Lung (tissue), 12 donors: ENCODE results near the gene ERICH4. TPM values are rescaled to one million over a fixed set of nuclear protein-coding genes. Genes with fewer than 3 reads are reported as not detected.

Source experiments
- ATAC-seq: fragments of 200-7000 bp; cut with Tn5 transposase; one replicate; pipeline ENCODE4 v1.9.1; 2020; ENCODE audit warnings: moderate number of reproducible peaks; ENCODE audit not compliant: insufficient read depth, low FRiP score
- DNase-seq, 3 donors: peaks; one replicate each; pipeline ENCODE4 v3.0.0-alpha.2; 2013 to 2017
- H3K27ac ChIP-seq, 2 donors: one replicate each; pipeline ENCODE4 v1.5.1; 2013; ENCODE audit warnings: mild to moderate bottlenecking in 2 of 2, moderate library complexity in 2 of 2, control low read depth in 1 of 2, inconsistent platforms in 1 of 2, low read depth in 1 of 2, low read length in 1 of 2
- H3K27me3 ChIP-seq, 3 donors: one replicate each; pipeline ENCODE4 v1.5.1; 2013; ENCODE audit warnings: low read length in 2 of 3; ENCODE audit not compliant: control insufficient read depth in 3 of 3, insufficient read depth in 3 of 3
- H3K36me3 ChIP-seq, 4 donors: one replicate each; pipeline ENCODE4 v1.5.1; 2013; ENCODE audit warnings: low read length in 4 of 4, mild to moderate bottlenecking in 1 of 4, moderate library complexity in 1 of 4; ENCODE audit not compliant: control insufficient read depth in 4 of 4, insufficient read depth in 4 of 4
- H3K4me1 ChIP-seq, 5 donors: one replicate each; pipeline ENCODE4 v1.5.1; 2013; ENCODE audit warnings: low read length in 5 of 5, mild to moderate bottlenecking in 2 of 5, moderate library complexity in 1 of 5; ENCODE audit not compliant: control insufficient read depth in 5 of 5, insufficient read depth in 5 of 5
- H3K4me3 ChIP-seq: one replicate; pipeline ENCODE4 v1.5.1; 2013; ENCODE audit warnings: mild to moderate bottlenecking, control low read depth, moderate library complexity
- H3K9ac ChIP-seq, 2 donors: one replicate each; pipeline ENCODE4 v1.5.1; 2013; ENCODE audit warnings: low read length in 2 of 2, control low read depth in 1 of 2; ENCODE audit not compliant: insufficient read depth in 1 of 2
- H3K9me3 ChIP-seq, 4 donors: one replicate each; pipeline ENCODE4 v1.5.1; 2013; ENCODE audit warnings: low read length in 3 of 4, mild to moderate bottlenecking in 1 of 4, moderate library complexity in 1 of 4; ENCODE audit not compliant: control insufficient read depth in 4 of 4, insufficient read depth in 3 of 4
- CTCF ChIP-seq: IDR thresholded peaks from 2 replicates; pipeline ENCODE4 v1.5.1; 2012; ENCODE audit warnings: mild to moderate bottlenecking; ENCODE audit errors: control extremely low read depth, extremely low read depth
- WGBS, 2 donors: extraction: QIAGEN DNeasy Blood & Tissue Kit; methylation state at CpG; one replicate each; pipeline ENCODE4 v1.1.7; 2013; 5-methylcytosine and 5-hydroxymethylcytosine counted together
- polyA plus RNA-seq, 2 donors: library from polyadenylated mRNA; stranded (reverse); fragments of 200-250 nt; gene quantifications; one replicate each; pipeline ENCODE4 v1.2.1, GENCODE V29; 2013
- total RNA-seq, 2 donors: library from RNA; depleted of rRNA in 1 of 2; stranded (reverse); fragments of >200 nt in 1 of 2; gene quantifications; one replicate each; pipeline ENCODE4 v1.2.1, GENCODE V29; 2014 to 2021
- donor health status: control.
- donor health status: control.
- donor health status: Bipolar disorder and iron deficiency.
- donor health status: healthy.
- donor health status: DM: yes; HTN: yes; CAD: no.

The ERICH4 gene
- total and polyA plus RNA-seq, 4 donors, result 0.16 TPM; not detected in 3

GRCh38 chr19:41409288-41409687 lies 33.7 kb upstream of the ERICH4 start:
- Histone ChIP-seq H3K4me1 (peaks cover 0 to 20% (median 4%) of the 10 kb centered on the region in 5 donors), H3K27me3 (no peaks in the 10 kb centered on the region), H3K27ac (peak overlapping the region; percentile 38 to 88), H3K4me3 (no peak overlapping the region), H3K9ac (no peak overlapping the region), H3K36me3 (peaks cover 0 to 19% (median 13%) of the 10 kb centered on the region in 4 donors), H3K9me3 (no peaks in the 10 kb centered on the region)
- 57 to 58% methylated on average over 4 of the region's 4 CpGs for WGBS, 2 donors
- ATAC-seq (peak; percentile 46), DNase-seq (peak in 2 of 3 donors; percentile 21 to 58)
- TF ChIP-seq CTCF, result no peak

- Histone ChIP-seq H3K36me3 (peaks cover 0 to 28% (median 18%) of the 10 kb centered on the region in 4 donors), H3K27ac (peak overlapping the region; percentile 45 to 86), H3K9me3 (no peaks in the 10 kb centered on the region), H3K27me3 (no peaks in the 10 kb centered on the region), H3K4me1 (peaks cover 0 to 20% (median 4%) of the 10 kb centered on the region in 5 donors), H3K4me3 (no peak overlapping the region), H3K9ac (no peak overlapping the region)
- ATAC-seq (no peak), DNase-seq (no peak)
- 86 to 90% methylated on average over 23 of the region's 23 CpGs for WGBS, 2 donors
- TF ChIP-seq CTCF, result no peak
Measured at GRCh38 chr19:41410336-41411054, 32.5 kb upstream of the ERICH4 start.

- Histone ChIP-seq H3K4me1 (peaks cover 0 to 12% (median 4%) of the 10 kb centered on the region in 5 donors), H3K4me3 (no peak overlapping the region), H3K36me3 (peaks cover 0 to 28% (median 18%) of the 10 kb centered on the region in 4 donors), H3K9ac (no peak overlapping the region), H3K27ac (peak overlapping the region; percentile 45 to 66), H3K27me3 (no peaks in the 10 kb centered on the region), H3K9me3 (no peaks in the 10 kb centered on the region)
- 73 to 75% methylated on average over 9 of the region's 9 CpGs for WGBS, 2 donors
- TF ChIP-seq CTCF, result no peak
- ATAC-seq, result no peak
- no peak for DNase-seq
Measured at GRCh38 chr19:41411100-41411967, 31.6 kb upstream of the ERICH4 start.
